Amniotic epithelial cell (primary cell): ENCODE measurements around the gene EZH2.
A peak's percentile ranks its signal among the peaks of the same experiment; 100 is the strongest.

Experiments used
- DNase-seq: peaks from one replicate; pipeline ENCODE4 v3.0.0-alpha.2; 2010; ENCODE audit warnings: low read depth

Gene EZH2

GRCh38 chr7:148884049-148884298, at the start of gene EZH2:
TSS of gene EZH2 (minus strand) at chr7:148884291. CDS start at chr7:148847298, 36,993 bp downstream.
- no peak for DNase-seq

DNA sequence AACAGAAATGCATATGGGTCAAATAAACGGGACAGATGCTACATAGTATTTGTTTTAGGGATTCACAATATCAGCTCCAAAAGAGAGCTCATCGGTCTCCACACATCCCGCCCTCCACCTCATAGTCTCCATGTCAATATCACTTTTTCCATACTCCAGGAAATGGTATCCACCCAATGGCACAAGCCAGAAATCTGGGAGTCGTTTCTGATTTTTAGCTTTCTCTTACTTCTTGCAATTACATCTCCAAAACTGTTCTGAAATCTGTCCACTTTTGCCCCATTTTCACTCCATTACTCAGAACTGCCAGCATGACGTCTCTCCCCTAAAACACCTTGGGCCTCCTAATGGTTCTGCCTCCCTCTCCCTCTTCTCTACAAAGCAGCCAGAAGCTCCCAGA, 47.4 kb upstream of the EZH2 start:
- DNase-seq, result no peak

- DNase-seq, result no peak
Measured at GRCh38 chr7:148930335-148930734, 46.2 kb upstream of the EZH2 start.

DNA sequence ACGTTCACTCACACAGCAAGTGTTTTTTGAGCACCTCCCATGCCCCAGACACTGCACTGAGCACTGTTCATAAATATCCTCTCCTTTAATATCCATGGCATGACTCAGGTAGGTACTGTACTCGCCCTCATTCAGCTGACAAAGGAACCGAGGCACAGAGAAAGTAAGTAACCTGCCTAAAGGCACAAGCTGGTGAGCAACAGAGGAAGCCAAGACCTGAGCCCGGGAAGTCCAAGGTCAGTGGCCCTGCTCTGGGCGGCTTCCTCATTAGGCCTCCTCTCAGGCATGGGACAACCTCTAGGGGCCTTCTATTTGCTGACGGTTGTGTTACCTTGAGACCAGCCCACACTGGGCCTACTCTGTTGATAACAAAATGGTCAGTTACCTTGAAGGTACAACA, 45.1 kb upstream of the EZH2 start:
- DNase-seq, result no peak

DNA sequence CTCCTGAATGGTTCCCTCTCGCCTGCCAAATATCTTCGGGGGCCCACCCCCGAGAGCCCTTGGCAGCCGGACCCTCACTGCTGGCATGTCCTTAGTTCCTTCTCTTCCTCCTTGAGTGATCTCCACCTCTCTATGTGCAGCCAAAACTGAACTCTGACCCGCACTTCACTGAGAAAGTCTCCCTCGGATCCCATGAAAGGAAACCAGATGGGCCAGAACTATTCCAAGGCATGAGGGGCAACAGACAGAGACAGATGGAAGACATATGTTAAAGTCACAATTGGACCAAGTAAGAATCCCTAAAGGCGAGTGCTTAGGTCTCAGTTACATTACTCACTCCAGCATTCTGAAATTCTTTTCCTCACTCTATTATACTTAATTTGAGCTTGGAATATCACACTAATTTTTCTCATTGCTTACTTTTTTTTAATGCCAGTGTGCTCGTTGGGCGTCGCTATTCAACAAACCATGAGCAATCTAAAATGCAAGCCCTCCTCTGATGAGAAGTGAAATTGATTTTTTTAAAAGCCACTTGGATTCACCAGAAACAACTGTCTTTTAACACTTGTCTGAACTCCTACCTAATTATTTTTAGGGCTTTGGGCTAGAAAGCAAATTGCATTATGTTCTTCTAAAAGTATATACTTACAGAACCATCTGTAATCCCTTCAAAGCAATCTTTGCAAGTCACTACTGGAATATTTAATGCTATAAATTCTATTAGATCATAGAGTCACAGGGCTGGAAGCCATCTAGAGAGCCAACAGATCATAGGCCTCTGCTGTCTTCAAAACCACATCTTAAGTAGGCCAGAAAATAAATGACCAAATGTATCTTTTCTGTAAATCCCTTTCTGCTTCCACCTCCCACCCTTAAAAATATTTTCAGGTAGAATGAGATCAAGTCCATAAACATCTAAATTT, 43.3 kb upstream of the EZH2 start:
- no peak for DNase-seq

DNA sequence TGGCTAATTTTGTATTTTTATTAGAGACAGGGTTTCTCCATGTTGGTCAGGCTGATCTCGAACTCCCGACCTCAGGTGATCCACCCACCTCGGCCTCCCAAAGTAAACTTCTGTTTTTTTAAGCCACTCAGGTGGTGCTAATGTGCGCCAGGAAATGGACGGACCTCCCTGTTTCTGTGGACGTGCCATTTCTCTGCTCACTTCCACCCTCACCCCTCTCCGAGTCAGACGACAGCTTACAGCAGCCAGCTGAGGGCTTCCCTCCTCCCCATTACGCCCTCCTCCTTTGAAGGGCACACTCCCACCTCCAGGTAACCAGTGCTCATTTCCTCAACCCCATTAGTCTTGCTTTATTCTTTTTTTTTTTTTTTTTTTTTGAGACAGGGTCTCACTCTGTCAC, 41.7 kb upstream of the EZH2 start:
- no peak for DNase-seq

DNA sequence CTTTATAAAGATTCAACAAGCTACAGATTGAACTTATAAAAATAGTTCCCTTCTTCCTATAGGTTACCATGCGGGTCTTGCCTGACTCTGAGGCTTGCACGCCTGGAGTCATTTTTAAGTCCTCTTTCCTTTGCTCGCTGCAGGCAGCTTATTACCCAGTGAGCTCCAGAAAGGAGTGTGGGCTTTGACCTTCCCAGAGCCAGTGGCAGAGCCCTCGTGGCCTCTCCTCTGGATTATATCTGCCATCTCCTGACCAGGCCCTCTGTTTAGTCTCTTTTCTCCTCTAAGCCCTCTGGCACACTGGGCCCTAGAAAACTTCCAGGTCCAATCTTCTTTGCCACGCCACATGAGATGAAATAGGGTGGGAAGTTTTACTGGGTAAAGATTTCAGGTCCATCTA, 39.9 kb upstream of the EZH2 start:
- DNase-seq, result no peak

DNA sequence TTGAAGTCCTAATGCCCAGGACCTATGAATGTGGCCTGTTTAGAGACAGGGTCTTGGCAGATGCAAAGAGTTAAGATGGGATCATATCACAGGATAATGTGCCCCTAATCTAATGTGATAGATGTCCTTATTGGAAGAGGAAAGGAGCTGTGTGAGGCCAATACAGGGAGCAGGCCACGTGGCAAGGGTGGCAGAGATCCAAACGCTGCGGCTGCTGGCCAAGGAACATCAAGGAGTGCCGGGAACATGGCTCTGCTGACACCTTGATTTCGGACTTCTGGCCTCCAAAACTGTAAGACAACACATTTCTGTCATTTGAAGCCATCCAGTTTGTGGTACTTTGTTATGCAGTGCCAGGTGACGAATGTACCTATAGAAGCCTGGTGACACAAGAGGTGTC, 37.7 kb upstream of the EZH2 start:
- DNase-seq, result no peak

- DNase-seq, result no peak
Measured at GRCh38 chr7:148921189-148921588, 37.1 kb upstream of the EZH2 start.

DNA sequence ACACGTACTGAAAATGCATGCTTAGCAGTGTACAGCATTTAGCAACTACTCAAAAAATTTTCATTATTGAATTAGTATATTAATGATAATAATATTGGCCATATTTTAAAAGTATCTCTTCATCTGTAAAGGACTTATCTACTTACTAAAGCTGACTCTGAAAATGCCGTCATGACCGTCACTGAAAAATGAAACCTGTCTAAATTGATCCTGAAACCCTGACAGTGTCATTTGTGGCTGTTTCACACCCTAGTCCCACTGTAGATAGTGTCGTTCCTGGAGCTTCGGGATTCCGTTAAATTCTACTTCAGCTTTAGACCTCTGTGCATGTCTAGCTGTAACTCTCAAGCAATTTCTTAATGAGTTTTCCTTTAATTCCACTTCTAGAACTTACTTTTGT, 35.8 kb upstream of the EZH2 start:
- no peak for DNase-seq

DNA sequence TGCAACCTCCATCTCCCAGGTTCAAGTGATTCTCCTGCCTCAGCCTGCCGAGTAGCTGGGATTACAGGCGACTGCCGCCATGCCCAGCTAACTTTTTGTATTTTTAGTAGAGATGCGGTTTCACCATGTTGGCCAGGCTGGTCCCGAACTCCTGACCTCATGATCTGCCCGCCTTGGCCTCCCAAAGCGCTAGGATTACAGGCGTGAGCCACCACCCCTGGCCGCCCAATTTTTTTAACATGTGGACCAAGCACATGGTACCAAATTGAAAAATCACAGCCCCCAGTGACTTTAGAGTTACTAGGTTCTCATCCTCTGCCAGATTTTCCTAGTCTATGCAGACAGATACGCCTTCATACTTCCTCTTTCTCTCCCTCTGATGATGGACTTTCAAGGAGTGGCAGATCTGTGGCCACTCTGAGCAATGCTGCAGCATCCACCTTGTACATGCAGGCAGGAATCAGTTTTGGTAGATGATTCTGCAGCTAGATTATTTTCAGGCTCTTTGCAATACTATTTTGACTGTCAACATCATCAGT, 34.0 kb upstream of the EZH2 start:
- no peak for DNase-seq

DNA sequence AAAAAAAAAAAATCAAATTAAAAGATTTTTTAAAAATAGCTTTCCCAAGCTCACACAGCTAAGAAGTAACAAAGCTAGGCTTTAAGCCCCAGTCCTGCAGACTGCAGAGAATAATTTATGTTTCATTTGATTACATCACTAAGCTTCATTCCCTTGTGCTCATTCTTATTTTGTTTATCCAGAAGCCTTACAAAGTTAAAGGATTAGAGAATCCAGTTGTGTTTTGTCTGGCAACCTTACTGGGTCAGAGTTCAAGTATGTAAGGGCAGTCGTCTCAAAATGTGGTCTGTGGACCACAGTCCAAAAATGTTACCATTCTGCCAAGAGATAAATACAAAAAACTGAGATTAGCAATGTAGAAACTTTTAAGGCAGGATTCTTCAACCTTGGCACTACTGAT, 32.1 kb upstream of the EZH2 start:
- peak; percentile 82 for DNase-seq

- DNase-seq, result no peak
Measured at GRCh38 chr7:148915211-148915610, 31.1 kb upstream of the EZH2 start.

GRCh38 chr7:148914208-148914777, 30.2 kb upstream of the EZH2 start:
- DNase-seq, result peak; percentile 83

DNA sequence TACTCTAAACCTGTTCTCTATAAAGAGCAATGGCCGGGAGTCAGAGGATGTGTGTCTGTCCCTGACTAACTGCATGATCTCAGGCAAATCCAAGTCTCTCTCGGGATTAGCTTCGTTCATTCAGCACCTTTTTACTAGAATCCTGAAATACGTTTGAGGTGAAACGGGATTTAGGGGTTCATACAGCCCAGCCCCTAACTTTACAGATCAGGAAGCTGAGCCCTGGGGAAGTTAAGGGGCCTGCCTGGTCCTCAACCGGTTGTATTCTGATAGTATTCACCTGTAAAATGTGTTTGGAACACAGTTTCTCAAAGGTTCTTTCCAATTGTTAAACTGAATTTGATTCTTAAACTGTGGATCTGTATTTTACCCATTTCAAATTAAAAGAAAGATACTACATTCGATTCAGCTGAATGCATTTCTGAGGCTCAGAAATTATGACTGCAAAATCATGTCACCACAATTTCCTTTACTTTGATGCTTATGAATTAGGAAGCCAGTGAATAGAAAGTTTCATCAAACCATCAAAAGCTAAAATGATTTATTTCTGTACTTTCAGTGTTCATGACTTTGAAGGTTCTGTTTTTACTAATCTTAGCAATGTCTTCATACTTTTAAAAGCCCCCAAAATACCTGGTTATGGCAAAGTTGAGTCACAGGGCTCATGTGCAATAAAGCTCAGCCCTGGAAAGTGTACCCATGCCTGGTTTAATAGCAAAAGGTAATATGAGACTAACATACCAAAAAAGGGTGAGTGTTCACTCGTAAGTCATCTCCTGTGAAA, 28.9 kb upstream of the EZH2 start:
- no peak for DNase-seq

GRCh38 chr7:148912151-148912550, 28.1 kb upstream of the EZH2 start:
- no peak for DNase-seq

GRCh38 chr7:148911626-148912025, 27.5 kb upstream of the EZH2 start:
- no peak for DNase-seq

DNA sequence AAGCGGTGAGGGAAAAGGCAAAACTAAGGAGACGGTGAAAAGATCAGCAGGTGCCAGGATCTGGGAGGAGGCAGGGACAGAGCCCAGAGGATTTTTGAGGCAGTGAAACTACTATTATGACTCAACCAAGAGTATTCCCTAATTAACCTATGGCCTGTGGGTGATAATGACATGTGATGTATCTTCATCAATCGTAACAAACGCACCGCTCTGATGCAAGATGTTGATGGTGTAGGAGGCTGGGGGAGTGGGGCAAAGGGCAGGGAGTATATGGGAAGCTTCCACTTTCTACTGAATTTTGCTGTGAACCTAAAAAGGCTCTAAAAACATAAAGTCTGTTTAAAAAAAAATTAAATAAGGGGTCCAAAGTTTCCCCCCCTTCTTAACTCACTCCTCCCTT, 25.5 kb upstream of the EZH2 start:
- no peak for DNase-seq

DNA sequence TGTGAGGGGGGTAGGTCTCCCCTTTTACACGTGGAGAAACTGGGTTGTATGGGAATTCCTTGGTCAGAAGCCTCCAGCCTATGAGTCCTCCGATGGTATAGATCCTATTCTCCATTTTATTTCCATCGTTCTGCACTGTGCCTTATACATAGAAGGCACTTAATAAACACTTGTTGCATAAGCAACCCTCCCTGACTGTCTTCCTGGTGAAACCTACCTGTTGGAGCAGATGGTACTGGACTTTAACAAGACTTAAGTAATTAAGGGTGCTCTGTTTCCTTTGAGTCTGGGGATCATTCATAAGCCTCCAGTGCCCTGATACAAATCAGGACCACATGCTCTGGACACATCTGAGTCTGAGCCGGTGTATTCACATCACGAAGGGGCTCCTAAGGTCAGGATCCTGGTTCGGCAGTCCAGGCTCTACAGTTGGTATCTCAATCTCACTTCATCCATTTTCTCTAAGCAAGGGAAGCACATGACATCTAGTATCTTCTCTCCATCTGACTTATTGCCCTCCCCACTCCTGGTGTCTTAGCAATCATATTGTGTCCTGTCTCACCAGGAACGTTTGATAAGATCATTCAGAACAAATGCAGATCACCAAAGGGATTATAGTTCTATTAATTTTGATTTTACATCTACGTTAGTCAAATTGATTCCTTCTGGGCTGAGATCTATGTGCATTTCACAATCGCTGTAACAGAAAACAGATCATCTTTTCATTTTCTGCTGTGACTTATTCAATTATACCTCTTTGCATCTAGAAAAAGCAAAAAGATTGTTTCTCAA, 22.8 kb upstream of the EZH2 start:
- no peak for DNase-seq

DNA sequence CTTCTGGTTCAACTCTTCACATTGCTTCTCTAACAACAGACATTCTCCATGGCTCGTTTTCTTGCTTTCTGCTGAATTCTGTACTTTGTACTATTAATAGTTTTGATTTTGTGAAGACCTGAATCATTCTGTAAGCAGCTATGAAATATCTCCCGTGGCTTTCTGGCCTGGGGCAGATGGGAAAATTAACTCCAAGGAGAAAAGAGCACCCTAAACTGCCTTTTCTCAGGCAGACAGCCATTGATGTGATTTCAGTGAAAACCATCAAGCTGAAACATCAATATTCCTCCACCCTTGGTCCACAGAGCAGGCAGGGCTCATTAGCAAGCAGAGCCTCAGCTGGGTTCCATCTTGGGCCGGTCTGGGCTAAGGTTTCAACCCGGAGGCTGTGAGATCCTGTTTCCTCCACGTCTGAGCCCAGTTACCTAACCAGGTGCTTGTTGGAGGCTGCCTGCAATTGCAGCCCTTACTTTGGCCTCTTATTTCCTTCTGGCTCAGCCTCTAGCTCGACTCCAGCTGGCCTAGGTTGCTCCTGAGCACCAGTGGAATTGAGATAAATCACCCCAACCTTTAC, 21.1 kb upstream of the EZH2 start:
- DNase-seq, result no peak

- DNase-seq, result no peak
Measured at GRCh38 chr7:148903504-148903903, 19.4 kb upstream of the EZH2 start.

DNA sequence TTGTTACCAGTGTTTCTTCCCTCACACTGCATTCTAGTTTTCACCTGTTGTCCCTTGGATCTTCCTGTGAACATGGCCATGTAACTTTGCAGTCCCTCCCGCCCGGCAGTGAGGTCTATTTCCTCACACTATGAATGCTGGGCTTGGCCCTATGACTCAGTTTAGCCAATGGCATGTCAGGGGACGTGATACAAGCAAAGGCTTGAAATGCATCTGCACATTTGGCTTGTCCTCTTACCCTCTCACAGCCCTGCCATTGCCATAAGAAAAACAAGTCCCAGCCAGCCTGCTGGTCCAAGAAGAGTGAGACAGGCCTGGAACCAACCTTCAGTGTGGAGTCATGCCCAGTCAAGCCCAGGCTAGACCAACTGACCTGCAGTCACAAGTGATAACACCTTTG, 17.1 kb upstream of the EZH2 start:
- no peak for DNase-seq
